Endothelial cell of hepatic sinusoid (primary cell): Measurements from ENCODE around the gene KNDC1.
"Not testable (repeated sequence)": the region's sequence is repeated elsewhere in the genome, so short reads cannot be mapped to it uniquely, and the experiment has no call there.

Experiments
- in situ Hi-C: cut with HindIII; loops from 2 replicates; pipeline ENCODE4 v1.10.0; 2017; ENCODE audit warnings: low sequenced_read_pairs

KNDC1 gene

GRCh38 chr10:133213641-133214467 lies 53.8 kb downstream of the KNDC1 start:
- in situ Hi-C loops = no loop called here

GRCh38 chr10:133214468-133215410 lies 54.7 kb downstream of the KNDC1 start:
- in situ Hi-C loops = no loop called here

GRCh38 chr10:133215586-133215985 lies 55.6 kb downstream of the KNDC1 start:
- in situ Hi-C loops = no loop called here

- in situ Hi-C loops = no loop called here
Observed at GRCh38 chr10:133216776-133217175, 56.8 kb downstream of the KNDC1 start.

- in situ Hi-C loops = no loop called here
Observed at GRCh38 chr10:133217800-133218589, 58.0 kb downstream of the KNDC1 start.

- in situ Hi-C loops = no loop called here
Observed at GRCh38 chr10:133218891-133219290, 58.9 kb downstream of the KNDC1 start.

- in situ Hi-C loops = no loop called here
Observed at GRCh38 chr10:133219782-133220181, 59.8 kb downstream of the KNDC1 start.

GRCh38 chr10:133221331-133221730 lies 61.3 kb downstream of the KNDC1 start:
- in situ Hi-C loops = no loop called here

GRCh38 chr10:133221756-133222155 lies 61.7 kb downstream of the KNDC1 start:
- in situ Hi-C loops = not testable (repeated sequence)

- in situ Hi-C loops = no loop called here
Observed at GRCh38 chr10:133224076-133224475, 64.1 kb downstream of the KNDC1 start.

- in situ Hi-C loops = no loop called here
Observed at GRCh38 chr10:133224756-133225372, 64.8 kb downstream of the KNDC1 start.

- in situ Hi-C loops = no loop called here
Observed at GRCh38 chr10:133225707-133226191, 65.7 kb downstream of the KNDC1 start.

GRCh38 chr10:133226251-133226808 lies 66.3 kb downstream of the KNDC1 start:
- in situ Hi-C loops = no loop called here

GRCh38 chr10:133227256-133227655 lies 67.2 kb downstream of the KNDC1 start:
- in situ Hi-C loops = no loop called here

- in situ Hi-C loops = no loop called here
Observed at GRCh38 chr10:133229265-133230043, 69.4 kb downstream of the KNDC1 start.

- in situ Hi-C loops = no loop called here
Observed at GRCh38 chr10:133230044-133230361, 70.0 kb downstream of the KNDC1 start, which contains the start of gene UTF1. TSS of gene UTF1 (plus strand) at chr10:133230217. CDS start at chr10:133230289, 72 bp downstream.

- in situ Hi-C loops = no loop called here
Observed at GRCh38 chr10:133230387-133231195, 70.6 kb downstream of the KNDC1 start.

- in situ Hi-C loops = no loop called here
Observed at GRCh38 chr10:133231244-133231945, 71.4 kb downstream of the KNDC1 start.
